ENCODE results near the gene MOCOS. TPM values are rescaled to one million over a fixed set of nuclear protein-coding genes. Genes with fewer than 3 reads are reported as not detected.

The MOCOS gene
- total and polyA plus RNA-seq, 11 donors, result 0.07 to 1.0 (median 0.26) TPM

DNA sequence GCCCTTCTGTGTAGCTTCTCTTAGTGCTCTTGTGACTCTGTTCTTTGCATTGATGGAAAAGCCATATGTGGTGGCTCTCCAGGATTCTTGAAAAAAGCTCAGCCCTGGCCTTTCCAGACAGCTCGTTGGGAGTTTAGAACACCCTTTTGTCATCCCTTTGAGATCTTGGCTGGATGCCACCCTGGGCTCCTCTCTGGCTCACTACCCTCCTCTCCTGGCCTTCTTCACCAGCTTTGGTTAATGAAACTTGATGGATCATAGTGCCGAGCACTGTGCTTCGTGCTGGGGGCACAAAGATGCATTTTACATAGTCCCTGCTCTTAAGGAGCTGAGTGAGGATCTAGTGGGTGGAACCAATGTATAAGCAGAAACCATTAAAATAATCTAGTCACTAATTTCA lies 94.6 kb downstream of the MOCOS start:
- intact Hi-C loops (cut with DNase I), result loop anchor here in 9 of 10 donors (5.0 to 10.0 kb wide), 7 partner anchors 87 to 897 kb away; partner anchors contain the start of gene MOCOS (in 5 of the 9)
- H3K27ac ChIP-seq, result no peak overlapping the region
- WGBS, 4 donors, result 42 to 57% (median 50%) methylated on average over 3 of the region's 3 CpGs
- H3K36me3 ChIP-seq, result no peaks in the 10 kb centered on the region
- no peaks in the 10 kb centered on the region for H3K4me1 ChIP-seq
- no peak overlapping the region for H3K4me3 ChIP-seq
- DNase-seq (no peak), ATAC-seq (no peak)
- no peaks in the 10 kb centered on the region for H3K9me3 ChIP-seq
- peaks cover 0 to 21% (median 0%) of the 10 kb centered on the region in 9 donors for H3K27me3 ChIP-seq
- no peak for TF ChIP-seq POLR2A (IDR thresholded peaks at IDR 0.05)
- TF ChIP-seq CTCF (IDR thresholded peaks at IDR 0.05), result no peak

DNA sequence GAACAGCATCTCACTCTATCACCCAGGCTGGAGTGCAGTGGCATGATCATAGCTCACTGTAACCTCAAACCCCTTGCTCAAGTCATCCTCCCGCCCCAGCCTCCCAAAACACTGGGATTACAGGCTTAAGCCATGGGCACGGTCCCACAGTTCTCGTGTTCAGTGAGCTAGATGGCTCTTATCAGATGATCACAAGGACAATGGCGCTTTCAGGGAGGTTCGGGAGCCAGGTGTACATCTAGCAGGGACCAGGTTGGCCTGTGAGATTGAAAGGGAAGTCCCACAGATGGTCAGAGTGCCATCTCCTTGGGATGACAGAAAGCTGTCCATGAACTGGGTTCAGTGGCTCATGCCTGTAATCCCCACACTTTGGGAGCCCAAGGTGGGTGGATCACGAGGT lies 96.2 kb downstream of the MOCOS start:
- Histone ChIP-seq H3K4me3 (no peak overlapping the region), H3K4me1 (no peaks in the 10 kb centered on the region), H3K36me3 (no peaks in the 10 kb centered on the region), H3K27ac (no peak overlapping the region), H3K27me3 (peaks cover 0 to 20% (median 0%) of the 10 kb centered on the region in 9 donors), H3K9me3 (peaks cover 0 to 3% (median under 1%) of the 10 kb centered on the region in 12 donors)
- WGBS, 4 donors, result 63 to 83% (median 76%) methylated on average over 6 of the region's 6 CpGs
- no peak for DNase-seq
- TF ChIP-seq POLR2A (IDR thresholded peaks at IDR 0.05) (no peak), CTCF (IDR thresholded peaks at IDR 0.05) (no peak)
- intact Hi-C loops (cut with DNase I), result loop anchor here in 9 of 10 donors (5.0 to 10.0 kb wide), 7 partner anchors 89 to 899 kb away; partner anchors contain the start of gene MOCOS (in 5 of the 9)
- ATAC-seq, result no peak

GRCh38 chr18:36284268-36284667 lies 97.0 kb downstream of the MOCOS start:
- Histone ChIP-seq H3K27ac (no peak overlapping the region), H3K4me3 (no peak overlapping the region), H3K27me3 (peaks cover 0 to 14% (median 0%) of the 10 kb centered on the region in 9 donors), H3K36me3 (no peaks in the 10 kb centered on the region), H3K9me3 (peaks cover 0 to 11% (median 3%) of the 10 kb centered on the region in 12 donors), H3K4me1 (no peaks in the 10 kb centered on the region)
- no peak for TF ChIP-seq CTCF (IDR thresholded peaks at IDR 0.05)
- no peak for TF ChIP-seq POLR2A (IDR thresholded peaks at IDR 0.05)
- intact Hi-C loops (cut with DNase I), result loop anchor here (1.0 to 10.0 kb wide), 13 partner anchors 89 to 899 kb away; partner anchors contain the start of gene MOCOS (in 5 of the 10)
- WGBS, 4 donors, result 58 to 77% (median 67%) methylated on average over 4 of the region's 4 CpGs
- peak in 1 of 4 donors; percentile 7 for ATAC-seq
- no peak for DNase-seq

DNA sequence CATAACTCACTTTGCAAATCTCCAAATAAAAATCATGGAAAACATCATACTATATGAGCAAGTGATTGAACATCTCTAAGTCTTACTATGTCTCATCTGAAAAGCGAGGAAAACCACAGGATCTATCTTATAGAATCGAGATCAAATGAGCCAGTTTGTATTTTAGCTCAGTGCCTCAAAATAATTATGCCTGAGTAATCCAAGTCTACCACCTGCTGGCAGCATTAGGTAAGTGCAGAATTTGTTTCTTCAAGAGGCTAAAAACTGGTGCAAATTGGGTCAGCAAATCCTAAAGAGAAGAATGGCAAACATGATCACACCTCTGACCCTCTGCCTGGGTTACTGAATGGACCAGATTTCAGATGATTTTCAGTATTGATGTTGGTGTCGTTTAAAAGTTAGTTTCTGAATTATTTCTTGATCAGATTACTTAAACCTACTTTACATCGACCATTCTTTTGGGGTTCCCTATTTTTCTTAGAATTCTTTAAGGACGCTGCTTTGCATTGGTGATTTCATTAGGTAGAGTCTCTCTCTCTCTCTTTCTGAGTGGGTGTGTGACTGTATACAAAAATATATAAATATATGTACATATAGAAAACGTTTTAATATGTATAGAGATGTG lies 97.5 kb downstream of the MOCOS start:
- intact Hi-C loops (cut with DNase I), result loop anchor here (1.0 to 10.0 kb wide), 14 partner anchors 90 to 900 kb away; partner anchors contain the start of gene MOCOS (in 6 of the 10)
- Histone ChIP-seq H3K27ac (no peak overlapping the region), H3K9me3 (peaks cover 0 to 14% (median 3%) of the 10 kb centered on the region in 12 donors), H3K27me3 (peaks cover 0 to 13% (median 0%) of the 10 kb centered on the region in 9 donors), H3K4me1 (no peaks in the 10 kb centered on the region), H3K36me3 (no peaks in the 10 kb centered on the region), H3K4me3 (no peak overlapping the region)
- ATAC-seq (peak in 2 of 4 donors; percentile 48 to 64), DNase-seq (peak in 1 of 5 donors; percentile 38)
- 32 to 37% (median 35%) methylated on average over 6 of the region's 6 CpGs for WGBS, 4 donors
- TF ChIP-seq CTCF (IDR thresholded peaks at IDR 0.05) (peak; percentile 82 to 96 (median 91)), POLR2A (IDR thresholded peaks at IDR 0.05) (no peak)
